Fibroblast of the aortic adventitia (primary cell): ENCODE results near the gene CADPS2. TPM values are rescaled to one million over a fixed set of nuclear protein-coding genes. Genes with fewer than 3 reads are reported as not detected.

Experiments used
- DNase-seq: peaks from one replicate; pipeline ENCODE4 v3.0.0-alpha.2; 2010; ENCODE audit warnings: low read depth
- H3K4me3 ChIP-seq: 2 replicates; pipeline ENCODE4 v1.5.1; 2011; ENCODE audit warnings: low read depth, mild to moderate bottlenecking, control low read depth, low read length, moderate library complexity
- CTCF ChIP-seq: IDR thresholded peaks from 2 replicates; pipeline ENCODE4 v1.5.1; 2011; ENCODE audit warnings: mild to moderate bottlenecking, low read length, control low read depth, inconsistent platforms; ENCODE audit not compliant: insufficient read depth
- total RNA-seq: library from RNA; depleted of rRNA; stranded (reverse); fragments of >200 nt; gene quantifications from 2 replicates; pipeline ENCODE4 v1.2.3, GENCODE V29; 2012; ENCODE audit warnings: low replicate concordance

The CADPS2 gene
- total RNA-seq, 1 donor = 16.0 TPM

- DNase-seq = no peak
- no peak overlapping the region for H3K4me3 ChIP-seq
- no peak for TF ChIP-seq CTCF
Observed at GRCh38 chr7:122692769-122693309, 193.4 kb downstream of the CADPS2 start.

GRCh38 chr7:122691569-122692235, 194.6 kb downstream of the CADPS2 start:
- TF ChIP-seq CTCF = no peak
- DNase-seq = no peak
- no peak overlapping the region for H3K4me3 ChIP-seq

GRCh38 chr7:122689346-122690109, 196.7 kb downstream of the CADPS2 start:
- DNase-seq = no peak
- no peak overlapping the region for H3K4me3 ChIP-seq
- no peak for TF ChIP-seq CTCF

- DNase-seq = no peak
- no peak for TF ChIP-seq CTCF
- no peak overlapping the region for H3K4me3 ChIP-seq
Observed at GRCh38 chr7:122688400-122688998, 197.8 kb downstream of the CADPS2 start.

- no peak for DNase-seq
- no peak overlapping the region for H3K4me3 ChIP-seq
- TF ChIP-seq CTCF = no peak
Observed at GRCh38 chr7:122686360-122686878, 199.8 kb downstream of the CADPS2 start.

GRCh38 chr7:122684504-122684903, 201.8 kb downstream of the CADPS2 start:
- no peak for TF ChIP-seq CTCF
- no peak overlapping the region for H3K4me3 ChIP-seq
- DNase-seq = no peak
